HG02840 (cell line): Measurements from ENCODE around the gene ZBTB25.
"Not testable (repeated sequence)": the region's sequence is repeated elsewhere in the genome, so short reads cannot be mapped to it uniquely, and the experiment has no call there.

Source experiments
- ATAC-seq: cut with Tn5 transposase; IDR thresholded peaks from one replicate; pipeline ENCODE4 v1.9.1; 2021; ENCODE audit warnings: mild to moderate bottlenecking, moderate library complexity, moderate number of reproducible peaks; ENCODE audit not compliant: unreplicated experiment, low FRiP score

ZBTB25 gene

GRCh38 chr14:64503434-64504309 lies at the start of gene ZBTB25:
TSS of gene ZBTB25 (minus strand) at chr14:64503838. CDS start at chr14:64490533, 13,305 bp downstream.
- ATAC-seq: peak; percentile 62

- no peak for ATAC-seq
Observed at GRCh38 chr14:64550621-64551333, 47.1 kb upstream of the ZBTB25 start.

- ATAC-seq: no peak
Observed at GRCh38 chr14:64549791-64550620, 46.4 kb upstream of the ZBTB25 start, which contains the start of gene PPP1R36. TSS of gene PPP1R36 (plus strand) at chr14:64549961. CDS start at chr14:64549998, 37 bp downstream.

DNA sequence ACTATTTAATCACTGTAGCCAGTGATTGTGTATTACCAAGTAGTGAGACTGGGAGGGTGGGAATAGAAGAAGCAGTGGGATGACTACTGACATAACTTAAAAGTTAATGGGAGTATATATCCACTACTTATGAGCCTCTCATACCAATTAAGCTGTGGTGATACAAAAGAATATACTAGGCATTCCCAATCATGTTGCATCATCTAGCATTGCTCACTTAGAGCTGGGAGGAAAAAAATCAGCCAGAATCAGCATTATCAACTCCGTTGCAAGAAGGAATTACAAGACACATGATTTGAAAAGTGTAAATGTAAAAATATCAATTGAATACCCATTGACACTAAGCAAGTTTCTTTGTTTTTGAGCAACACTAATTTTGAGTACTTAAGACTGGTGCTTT lies 45.4 kb upstream of the ZBTB25 start:
- ATAC-seq: no peak

GRCh38 chr14:64544607-64545312 lies 41.1 kb upstream of the ZBTB25 start:
- ATAC-seq: no peak

GRCh38 chr14:64542836-64543201 lies 39.2 kb upstream of the ZBTB25 start:
- ATAC-seq: no peak

GRCh38 chr14:64541972-64542835 lies 38.6 kb upstream of the ZBTB25 start:
- no peak for ATAC-seq

DNA sequence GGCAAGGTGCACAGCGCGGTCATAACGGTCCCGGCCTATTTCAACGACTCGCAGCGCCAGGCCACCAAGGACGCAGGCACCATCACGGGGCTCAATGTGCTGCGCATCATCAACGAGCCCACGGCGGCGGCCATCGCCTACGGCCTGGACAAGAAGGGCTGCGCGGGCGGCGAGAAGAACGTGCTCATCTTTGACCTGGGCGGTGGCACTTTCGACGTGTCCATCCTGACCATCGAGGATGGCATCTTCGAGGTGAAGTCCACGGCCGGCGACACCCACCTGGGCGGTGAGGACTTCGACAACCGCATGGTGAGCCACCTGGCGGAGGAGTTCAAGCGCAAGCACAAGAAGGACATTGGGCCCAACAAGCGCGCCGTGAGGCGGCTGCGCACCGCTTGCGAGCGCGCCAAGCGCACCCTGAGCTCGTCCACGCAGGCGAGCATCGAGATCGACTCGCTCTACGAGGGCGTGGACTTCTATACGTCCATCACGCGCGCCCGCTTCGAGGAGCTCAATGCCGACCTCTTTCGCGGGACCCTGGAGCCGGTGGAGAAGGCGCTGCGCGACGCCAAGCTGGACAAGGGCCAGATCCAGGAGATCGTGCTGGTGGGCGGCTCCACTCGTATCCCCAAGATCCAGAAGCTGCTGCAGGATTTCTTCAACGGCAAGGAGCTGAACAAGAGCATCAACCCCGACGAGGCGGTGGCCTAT lies 37.8 kb upstream of the ZBTB25 start:
- ATAC-seq: no peak

GRCh38 chr14:64540208-64541202 lies 36.9 kb upstream of the ZBTB25 start, which contains the start of gene HSPA2:
TSS of gene HSPA2 (plus strand) at chr14:64540741. CDS start at chr14:64540850, 109 bp downstream.
- ATAC-seq: peak; percentile 95

DNA sequence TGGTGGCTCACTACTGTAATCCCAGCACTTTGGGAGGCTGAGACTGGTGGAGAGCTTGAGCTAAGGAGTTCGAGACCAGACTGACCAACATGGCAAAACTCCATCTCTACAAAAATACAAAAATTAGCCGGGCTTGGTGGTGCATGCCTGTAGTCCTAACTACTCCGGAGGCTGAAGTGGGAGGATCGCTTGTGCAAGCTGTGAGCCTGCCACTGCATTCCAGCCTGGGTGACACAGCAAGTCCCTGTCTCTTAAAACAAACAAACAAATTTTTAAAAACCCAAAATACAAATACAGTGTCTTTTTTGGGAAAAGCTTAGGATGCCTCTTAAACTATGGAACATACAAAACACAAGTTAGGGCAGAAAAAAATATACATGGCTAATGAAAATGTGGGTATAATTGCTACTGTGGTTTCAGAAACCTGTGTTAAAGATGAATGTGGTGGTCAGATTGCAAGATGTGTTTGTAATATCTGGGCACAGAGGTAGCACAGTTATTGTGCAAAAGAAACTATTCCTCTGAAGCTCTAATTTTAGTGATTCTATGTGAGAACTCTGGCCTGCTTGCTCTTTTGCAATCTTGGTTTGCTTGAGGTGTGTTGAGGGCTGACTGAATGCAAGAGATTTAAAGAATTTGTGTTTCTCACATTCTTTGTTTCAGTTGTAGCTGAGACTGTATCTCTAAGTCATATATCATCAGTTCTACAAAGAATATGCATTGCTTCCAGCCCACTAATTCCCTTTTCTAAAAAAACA lies 33.0 kb upstream of the ZBTB25 start:
- ATAC-seq: no peak

GRCh38 chr14:64531567-64531966 lies 27.9 kb upstream of the ZBTB25 start:
- no peak for ATAC-seq

DNA sequence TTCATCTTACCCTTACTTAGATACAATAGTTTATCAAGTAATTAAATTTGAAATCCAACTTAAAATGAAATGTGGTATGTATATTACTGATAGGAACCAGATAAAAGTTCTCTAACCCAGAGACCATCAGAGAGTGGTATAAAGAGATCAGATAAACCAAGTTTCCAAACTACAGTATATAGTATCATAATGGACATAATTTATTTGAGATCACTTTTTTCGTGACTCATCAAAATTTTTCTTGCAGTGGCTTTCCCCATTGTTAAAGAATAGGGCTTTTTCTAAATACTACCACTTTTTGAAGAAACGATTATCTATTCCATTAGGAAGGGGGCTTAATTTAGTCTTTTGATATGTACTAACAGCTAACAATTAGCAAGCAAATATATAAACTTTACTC lies 21.7 kb upstream of the ZBTB25 start:
- ATAC-seq: no peak

- no peak for ATAC-seq
Observed at GRCh38 chr14:64522591-64523355, 19.1 kb upstream of the ZBTB25 start.

GRCh38 chr14:64520699-64521098 lies 17.1 kb upstream of the ZBTB25 start:
- ATAC-seq: no peak

- no peak for ATAC-seq
Observed at GRCh38 chr14:64518229-64518628, 14.6 kb upstream of the ZBTB25 start.

GRCh38 chr14:64517667-64518066 lies 14.0 kb upstream of the ZBTB25 start:
- not testable (repeated sequence) for ATAC-seq
